HEK293T (cell line): ENCODE data around the gene C11orf97.

Experiments used
- CTCF ChIA-PET: fragments of 350-600 bp; formaldehyde crosslinking; extraction: SDS; loops from one replicate; lab custom pipeline; 2021; ENCODE audit warnings: antibody characterized with exemption, inconsistent platforms; lab: Yijun Ruan, JAX
- POLR2A ChIA-PET: fragments of 350-600 bp; formaldehyde crosslinking; extraction: SDS; loops from one replicate; lab custom pipeline; 2020; ENCODE audit warnings: antibody characterized with exemption, inconsistent platforms; lab: Yijun Ruan, JAX
- DNase-seq: peaks from one replicate; pipeline ENCODE4 v3.0.0; 2012; ENCODE audit warnings: mixed read lengths; ENCODE audit errors: extremely low spot score
- ELF4 ChIP-seq: fragments of 450-650 bp; IDR thresholded peaks from 2 replicates; pipeline ENCODE4 v1.6.1; 2017; ENCODE audit warnings: antibody characterized with exemption
- SP1 ChIP-seq: fragments of 450-650 bp; IDR thresholded peaks from 2 replicates; pipeline ENCODE4 v1.6.1; 2017

The C11orf97 gene

DNA sequence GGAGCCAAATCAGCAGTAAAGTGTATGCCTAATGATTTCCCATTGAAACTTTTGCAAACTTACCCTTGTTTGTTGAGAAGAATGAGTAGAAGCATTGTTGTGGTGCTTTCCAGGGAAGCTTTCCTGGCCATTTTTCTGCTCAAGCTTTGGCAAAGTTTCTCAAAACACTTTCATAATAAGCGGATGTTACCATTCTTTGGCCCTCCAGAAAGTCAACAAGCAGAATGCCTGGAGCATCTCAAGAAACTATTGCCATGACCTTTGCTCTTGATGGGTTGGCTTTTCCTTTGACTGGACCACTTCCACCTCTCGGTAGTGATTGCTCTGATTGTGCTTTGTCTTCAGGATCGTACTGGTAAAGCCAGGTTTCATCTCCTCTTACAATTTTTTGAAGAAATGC lies 65.6 kb downstream of the C11orf97 start:
- TF ChIP-seq ELF4 (no peak), SP1 (no peak)
- no peak for DNase-seq
- POLR2A ChIA-PET = no interaction called here
- CTCF ChIA-PET = no interaction called here
